Germinal center (tissue), 1 donor: ENCODE data around the gene RIN3.
"Not testable (repeated sequence)": the region's sequence is repeated elsewhere in the genome, so short reads cannot be mapped to it uniquely, and the experiment has no call there.

Experiments used
- DNase-seq: peaks from one replicate; pipeline ENCODE4 v3.0.0; 2012; ENCODE audit warnings: mixed read lengths, low spot score

Gene RIN3

GRCh38 chr14:92528486-92529100, 15.0 kb downstream of the RIN3 start:
- DNase-seq: no peak

- DNase-seq: no peak
Measured at GRCh38 chr14:92529903-92530302, 16.3 kb downstream of the RIN3 start.

GRCh38 chr14:92531106-92531873, 17.7 kb downstream of the RIN3 start:
- no peak for DNase-seq

GRCh38 chr14:92532490-92533163, 19.0 kb downstream of the RIN3 start:
- no peak for DNase-seq

- DNase-seq: no peak
Measured at GRCh38 chr14:92534932-92535643, 21.5 kb downstream of the RIN3 start.

GRCh38 chr14:92536231-92536630, 22.6 kb downstream of the RIN3 start:
- DNase-seq: not testable (repeated sequence)

- DNase-seq: no peak
Measured at GRCh38 chr14:92538412-92538985, 24.9 kb downstream of the RIN3 start.

GRCh38 chr14:92539419-92539818, 25.8 kb downstream of the RIN3 start:
- DNase-seq: no peak

- DNase-seq: no peak
Measured at GRCh38 chr14:92539875-92540274, 26.3 kb downstream of the RIN3 start.

GRCh38 chr14:92540472-92541048, 27.0 kb downstream of the RIN3 start:
- no peak for DNase-seq

- DNase-seq: no peak
Measured at GRCh38 chr14:92542766-92543554, 29.4 kb downstream of the RIN3 start.

GRCh38 chr14:92544051-92544720, 30.6 kb downstream of the RIN3 start:
- DNase-seq: no peak

GRCh38 chr14:92546347-92547053, 32.9 kb downstream of the RIN3 start:
- DNase-seq: no peak

GRCh38 chr14:92549105-92549858, 35.7 kb downstream of the RIN3 start:
- no peak for DNase-seq

- no peak for DNase-seq
Measured at GRCh38 chr14:92549859-92550230, 36.3 kb downstream of the RIN3 start.

- DNase-seq: peak; percentile 53
Measured at GRCh38 chr14:92551044-92551841, 37.7 kb downstream of the RIN3 start.

GRCh38 chr14:92552066-92552465, 38.5 kb downstream of the RIN3 start:
- no peak for DNase-seq

GRCh38 chr14:92553438-92553837, 39.9 kb downstream of the RIN3 start:
- no peak for DNase-seq
